ENCODE data around the gene ICE1.

DNA sequence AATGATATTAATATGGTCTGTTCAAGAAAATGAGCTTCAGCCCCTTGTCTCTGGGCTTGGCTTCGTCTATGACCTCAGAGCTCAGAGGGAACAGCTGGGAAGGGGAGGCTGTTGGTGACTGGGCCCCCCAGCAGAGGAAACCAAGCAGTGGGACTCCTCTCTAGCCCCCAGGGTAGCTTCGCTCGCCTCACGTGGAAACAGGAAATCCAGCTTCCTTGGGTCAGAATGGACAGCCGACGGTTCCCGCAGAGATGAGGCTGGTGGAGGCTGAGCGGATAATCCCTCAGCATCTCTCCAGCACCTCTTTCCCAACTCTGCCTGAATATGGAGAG lies 37.2 kb upstream of the ICE1 start:
- TF ChIP-seq, protein P1, sequence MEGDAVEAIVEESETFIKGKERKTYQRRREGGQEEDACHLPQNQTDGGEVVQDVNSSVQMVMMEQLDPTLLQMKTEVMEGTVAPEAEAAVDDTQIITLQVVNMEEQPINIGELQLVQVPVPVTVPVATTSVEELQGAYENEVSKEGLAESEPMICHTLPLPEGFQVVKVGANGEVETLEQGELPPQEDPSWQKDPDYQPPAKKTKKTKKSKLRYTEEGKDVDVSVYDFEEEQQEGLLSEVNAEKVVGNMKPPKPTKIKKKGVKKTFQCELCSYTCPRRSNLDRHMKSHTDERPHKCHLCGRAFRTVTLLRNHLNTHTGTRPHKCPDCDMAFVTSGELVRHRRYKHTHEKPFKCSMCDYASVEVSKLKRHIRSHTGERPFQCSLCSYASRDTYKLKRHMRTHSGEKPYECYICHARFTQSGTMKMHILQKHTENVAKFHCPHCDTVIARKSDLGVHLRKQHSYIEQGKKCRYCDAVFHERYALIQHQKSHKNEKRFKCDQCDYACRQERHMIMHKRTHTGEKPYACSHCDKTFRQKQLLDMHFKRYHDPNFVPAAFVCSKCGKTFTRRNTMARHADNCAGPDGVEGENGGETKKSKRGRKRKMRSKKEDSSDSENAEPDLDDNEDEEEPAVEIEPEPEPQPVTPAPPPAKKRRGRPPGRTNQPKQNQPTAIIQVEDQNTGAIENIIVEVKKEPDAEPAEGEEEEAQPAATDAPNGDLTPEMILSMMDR (IDR thresholded peaks at IDR 0.05), result no peak
- no peak for TF ChIP-seq POLR2A (IDR thresholded peaks at IDR 0.05)

All from esophagus squamous epithelium (tissue), 4 donors.